Fibroblast of villous mesenchyme (primary cell): ENCODE data around the gene POP7. TPM values are rescaled to one million over a fixed set of nuclear protein-coding genes. Genes with fewer than 3 reads are reported as not detected.
"Not testable (repeated sequence)": the region's sequence is repeated elsewhere in the genome, so short reads cannot be mapped to it uniquely, and the experiment has no call there.

Experiments used
- DNase-seq: peaks from one replicate; pipeline ENCODE4 v3.0.0-alpha.2; 2010; ENCODE audit warnings: low read depth
- H3K4me3 ChIP-seq: 2 replicates; pipeline ENCODE4 v1.5.1; 2011; ENCODE audit warnings: low read depth, mild to moderate bottlenecking, low read length
- total RNA-seq: library from RNA; depleted of rRNA; stranded (reverse); fragments of >200 nt; gene quantifications from 2 replicates; pipeline ENCODE4 v1.2.3, GENCODE V29; 2012
- TF ChIP-seq, protein P1 (sequence below): IDR thresholded peaks from 2 replicates; pipeline ENCODE4 v1.5.1; 2012; ENCODE audit warnings: low read depth, mild to moderate bottlenecking, low read length; ENCODE audit not compliant: insufficient read depth

POP7 gene
- total RNA-seq = 34.1 and 46.7 TPM in 2 replicates

- DNase-seq = peak; percentile 99
- TF ChIP-seq, protein P1, sequence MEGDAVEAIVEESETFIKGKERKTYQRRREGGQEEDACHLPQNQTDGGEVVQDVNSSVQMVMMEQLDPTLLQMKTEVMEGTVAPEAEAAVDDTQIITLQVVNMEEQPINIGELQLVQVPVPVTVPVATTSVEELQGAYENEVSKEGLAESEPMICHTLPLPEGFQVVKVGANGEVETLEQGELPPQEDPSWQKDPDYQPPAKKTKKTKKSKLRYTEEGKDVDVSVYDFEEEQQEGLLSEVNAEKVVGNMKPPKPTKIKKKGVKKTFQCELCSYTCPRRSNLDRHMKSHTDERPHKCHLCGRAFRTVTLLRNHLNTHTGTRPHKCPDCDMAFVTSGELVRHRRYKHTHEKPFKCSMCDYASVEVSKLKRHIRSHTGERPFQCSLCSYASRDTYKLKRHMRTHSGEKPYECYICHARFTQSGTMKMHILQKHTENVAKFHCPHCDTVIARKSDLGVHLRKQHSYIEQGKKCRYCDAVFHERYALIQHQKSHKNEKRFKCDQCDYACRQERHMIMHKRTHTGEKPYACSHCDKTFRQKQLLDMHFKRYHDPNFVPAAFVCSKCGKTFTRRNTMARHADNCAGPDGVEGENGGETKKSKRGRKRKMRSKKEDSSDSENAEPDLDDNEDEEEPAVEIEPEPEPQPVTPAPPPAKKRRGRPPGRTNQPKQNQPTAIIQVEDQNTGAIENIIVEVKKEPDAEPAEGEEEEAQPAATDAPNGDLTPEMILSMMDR = no peak
- H3K4me3 ChIP-seq = peak within 1 kb of the TSS; percentile 91
Measured at GRCh38 chr7:100705753-100706671, at the start of gene POP7. POP7 (plus strand) TSS chr7:100706121; CDS start chr7:100706831, 710 bp downstream.

DNA sequence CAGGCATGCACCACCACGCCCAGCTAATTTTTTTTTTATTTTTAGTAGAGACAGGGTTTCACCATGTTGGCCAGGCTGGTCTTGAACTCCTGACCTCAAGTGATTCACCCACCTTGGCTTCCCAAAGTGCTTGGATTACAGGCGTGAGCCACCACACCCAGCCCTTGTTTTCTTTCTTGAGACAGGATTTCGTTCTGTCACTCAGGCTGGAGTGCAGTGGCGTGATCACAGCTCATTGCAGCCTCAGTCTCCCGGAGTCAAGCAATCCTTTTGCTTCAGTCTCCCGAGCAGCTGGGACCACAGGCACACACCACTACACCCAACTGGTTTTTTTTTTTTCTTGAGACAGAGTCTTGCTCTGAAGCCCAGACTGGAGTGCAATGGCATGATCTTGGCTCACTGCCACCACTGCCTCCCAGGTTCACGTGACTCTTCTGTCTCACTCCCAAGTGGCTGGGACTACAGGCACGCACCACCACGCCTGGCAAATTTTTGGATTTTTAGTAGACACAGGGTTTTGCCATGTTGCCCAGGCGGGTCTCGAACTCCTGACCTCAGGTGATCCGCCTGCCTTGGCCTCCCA is 43.6 kb upstream of the POP7 start:
- DNase-seq, H3K4me3 ChIP-seq: not testable (repeated sequence)

GRCh38 chr7:100665168-100665726 is 40.7 kb upstream of the POP7 start:
- H3K4me3 ChIP-seq = no peak overlapping the region
- TF ChIP-seq, protein P1 = no peak
- DNase-seq = no peak

DNA sequence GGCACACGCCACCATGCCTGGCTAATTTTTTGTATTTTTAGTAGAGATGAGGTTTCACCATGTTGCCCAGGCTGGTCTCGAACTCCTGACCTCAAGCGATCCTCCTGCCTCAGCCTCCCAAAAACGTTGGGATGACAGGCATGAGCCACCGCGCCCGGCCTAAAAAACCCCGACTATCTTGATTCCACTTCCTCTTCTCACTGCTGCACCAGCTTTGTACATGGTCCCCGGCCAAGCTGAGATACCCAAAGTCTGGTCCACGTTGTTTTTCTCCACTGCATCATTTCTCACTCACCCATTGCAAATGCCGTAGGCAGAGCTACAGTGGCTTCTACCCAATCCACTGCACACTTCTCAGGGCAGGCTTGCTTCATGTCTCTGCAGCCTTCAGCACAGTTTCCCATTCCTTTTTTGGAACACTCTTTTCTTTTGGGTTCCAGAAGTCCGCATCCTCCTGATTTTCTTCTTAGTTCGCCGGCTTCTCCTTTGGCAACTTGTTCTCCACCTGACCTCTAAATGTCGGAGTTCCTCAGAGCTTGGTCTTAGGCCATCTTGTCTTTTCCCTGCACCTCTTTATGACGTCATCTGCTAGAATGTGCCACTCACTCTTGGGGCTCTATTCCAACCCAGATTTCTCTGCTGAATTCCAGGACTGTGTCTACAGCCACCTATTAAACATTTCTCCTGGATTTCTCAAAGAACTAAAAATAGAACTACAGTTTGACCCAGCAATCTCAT is 38.4 kb upstream of the POP7 start:
- no peak overlapping the region for H3K4me3 ChIP-seq
- no peak for DNase-seq
- TF ChIP-seq, protein P1 = no peak

DNA sequence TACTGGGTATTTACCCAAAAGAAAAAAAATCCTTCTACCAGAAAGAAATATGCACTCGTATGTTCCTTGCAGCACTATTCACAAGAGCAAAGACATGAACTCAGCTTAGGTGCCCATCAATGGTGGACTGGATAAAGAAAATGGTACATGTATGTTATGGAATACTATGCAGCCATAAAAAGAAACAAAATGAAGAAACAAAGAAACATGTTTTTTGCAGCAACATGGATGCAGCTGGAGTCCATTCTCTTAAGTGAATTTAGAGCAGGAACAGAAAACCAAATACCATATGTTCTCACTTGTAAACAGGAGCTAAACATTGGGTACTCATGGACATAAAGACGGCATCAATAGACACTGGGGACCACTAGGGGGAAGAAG is 37.9 kb upstream of the POP7 start:
- DNase-seq = no peak
- H3K4me3 ChIP-seq = no peak overlapping the region
- TF ChIP-seq, protein P1 = no peak

- not testable (repeated sequence) for DNase-seq
Measured at GRCh38 chr7:100669106-100669505, 36.8 kb upstream of the POP7 start.

GRCh38 chr7:100670074-100670473 is 35.8 kb upstream of the POP7 start:
- DNase-seq = no peak
- no peak overlapping the region for H3K4me3 ChIP-seq
- TF ChIP-seq, protein P1 = no peak

More at GRCh38 chr7:100669106-100669505, 36.8 kb upstream of the POP7 start:
- not testable (repeated sequence) for H3K4me3 ChIP-seq
